ENCODE measurements around the gene GTF2IRD1. TPM values are rescaled to one million over a fixed set of nuclear protein-coding genes. Genes with fewer than 3 reads are reported as not detected.
"Not testable (repeated sequence)": the region's sequence is repeated elsewhere in the genome, so short reads cannot be mapped to it uniquely, and the experiment has no call there.

Gene GTF2IRD1
- total RNA-seq, 1 donor from 2014 or later, result 30.0 TPM

DNA sequence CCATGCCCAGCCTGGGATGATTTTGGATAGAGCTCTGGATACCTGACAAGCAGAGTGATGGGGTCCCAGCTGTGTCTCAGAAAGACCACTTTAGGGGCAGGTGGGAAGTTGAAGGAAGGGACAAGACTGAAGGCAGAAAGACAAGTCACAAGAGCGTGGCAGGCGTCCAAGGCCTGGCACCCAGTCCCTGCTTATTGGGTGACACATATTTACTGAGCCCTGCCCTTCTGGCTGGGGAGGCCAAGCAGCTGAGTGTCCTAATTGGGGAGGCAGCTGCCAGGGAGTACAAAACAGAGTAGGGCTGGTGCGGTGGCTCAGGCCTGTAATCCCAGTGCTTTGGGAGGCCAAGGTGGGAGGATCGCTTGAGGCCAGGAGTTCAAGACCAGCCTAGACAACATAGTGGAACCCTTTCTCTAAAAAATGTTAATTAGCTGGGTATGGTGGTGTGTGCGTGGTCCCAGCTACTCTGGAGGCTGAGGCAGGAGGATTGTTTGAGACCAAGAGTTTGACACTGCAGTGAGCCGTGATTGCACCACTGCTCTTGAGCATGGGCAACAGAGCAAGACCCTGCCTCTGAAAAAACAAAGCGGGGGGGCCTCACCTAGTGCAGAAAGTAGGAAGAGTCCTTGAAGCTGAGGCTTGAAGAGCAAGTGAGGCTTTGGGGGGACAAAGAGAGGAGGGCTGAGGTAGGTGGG lies 150.8 kb downstream of the GTF2IRD1 start:
- peak; percentile 67 for DNase-seq (ENCODE audit: low spot score)

- peak; percentile 49 for DNase-seq (ENCODE audit: low spot score)
Measured at GRCh38 chr7:74606101-74606908, 152.6 kb downstream of the GTF2IRD1 start.

DNA sequence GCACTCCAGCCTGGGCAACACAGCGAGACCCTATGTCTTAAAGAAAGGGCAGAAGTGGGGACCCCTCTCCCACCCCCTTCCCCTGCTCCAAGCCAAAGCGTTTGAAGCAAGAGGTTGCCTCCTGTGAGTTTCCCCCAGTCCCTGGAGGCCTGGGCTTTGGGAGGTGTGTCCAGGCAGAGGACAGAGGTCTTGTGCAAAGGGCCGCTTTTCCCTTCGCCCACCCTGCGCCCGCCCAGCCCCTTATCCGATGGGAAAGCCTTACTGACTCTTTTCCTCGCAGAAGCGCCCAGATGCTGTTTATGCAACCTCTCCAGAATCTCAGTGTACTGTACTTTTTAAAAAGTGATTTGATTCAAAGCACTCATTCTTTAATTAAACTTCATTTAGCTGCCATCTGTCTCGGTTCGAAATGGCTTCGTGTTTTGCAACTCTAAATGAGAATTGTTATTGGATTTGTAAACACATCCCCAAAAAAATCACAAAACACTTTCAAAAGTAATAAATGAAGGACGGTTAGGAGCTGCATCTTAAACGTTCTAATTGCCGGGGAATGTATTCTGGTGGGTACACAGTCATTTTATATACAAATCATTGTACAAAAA lies 153.3 kb downstream of the GTF2IRD1 start:
- DNase-seq (ENCODE audit: low spot score), result no peak

- peak; percentile 59 for DNase-seq (ENCODE audit: low spot score)
Measured at GRCh38 chr7:74612015-74612829, 158.5 kb downstream of the GTF2IRD1 start.

DNA sequence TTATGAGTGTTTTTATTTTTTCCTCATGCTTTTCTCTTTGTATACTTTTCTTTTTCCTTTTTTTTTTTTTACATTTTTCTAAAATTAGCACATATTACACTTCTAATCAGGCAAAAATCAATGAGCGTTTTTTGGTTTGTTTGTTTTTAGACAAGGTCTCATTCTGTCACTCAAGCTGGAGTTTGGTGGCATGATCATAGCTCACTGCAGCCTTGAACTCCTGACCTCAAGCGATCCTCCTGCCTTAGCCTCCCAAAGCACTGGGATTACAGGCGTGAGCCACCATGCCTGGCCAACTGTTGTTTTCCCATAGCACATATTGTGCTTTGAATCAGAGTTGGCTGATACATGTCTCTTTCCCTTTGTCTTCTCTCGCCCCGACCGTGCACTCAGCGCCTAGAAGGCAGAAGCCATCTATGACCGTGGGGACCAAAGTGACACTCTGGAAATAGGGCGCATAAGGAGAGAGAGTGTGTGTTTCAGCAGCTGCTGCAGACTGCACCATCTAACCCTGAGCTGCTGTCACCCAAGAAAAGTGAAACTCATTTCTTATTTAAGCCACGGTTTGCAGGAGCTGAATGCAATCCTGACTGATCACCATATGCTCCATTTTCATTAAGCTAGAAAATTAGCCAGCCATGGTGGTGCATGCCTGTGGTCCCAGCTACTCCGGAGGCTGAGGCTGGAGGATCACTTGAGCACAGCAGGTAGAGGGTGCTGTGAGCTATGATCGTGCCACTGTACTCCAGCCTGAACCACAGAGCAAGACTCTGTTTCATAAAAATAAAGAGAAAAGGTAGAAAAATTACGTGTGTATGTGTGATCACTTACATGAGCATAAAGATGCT lies 162.5 kb downstream of the GTF2IRD1 start:
- DNase-seq (ENCODE audit: low spot score), result no peak

DNA sequence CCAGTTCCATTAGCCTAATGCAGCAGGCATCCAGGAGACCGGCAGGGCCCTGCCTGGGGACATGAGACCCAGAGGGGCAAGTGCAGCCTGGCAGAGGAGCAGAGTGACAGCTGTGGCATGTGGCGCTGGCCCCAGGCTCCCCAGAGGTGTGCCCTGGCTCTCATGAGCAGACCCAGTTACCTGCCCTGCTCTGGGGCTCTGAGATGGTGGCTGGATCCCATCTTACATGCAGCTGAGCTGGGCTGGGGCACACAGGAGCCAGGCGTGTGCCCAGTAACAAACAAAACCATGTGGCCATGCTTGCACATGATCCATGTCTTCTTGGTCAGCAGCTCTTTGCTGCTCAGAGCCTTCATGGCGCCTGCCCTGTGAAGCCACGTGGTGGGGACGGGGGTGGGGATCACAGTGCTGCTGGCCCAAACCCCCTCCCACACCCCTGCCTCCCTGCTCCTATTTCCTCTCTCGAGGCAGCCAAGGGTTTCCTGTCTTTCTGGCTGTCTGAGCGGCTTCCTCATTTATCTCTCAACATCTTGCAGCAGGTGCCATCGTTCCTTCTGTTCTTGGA lies 163.6 kb downstream of the GTF2IRD1 start:
- peak; percentile 46 for DNase-seq (ENCODE audit: low spot score)

- no peak for DNase-seq (ENCODE audit: low spot score)
Measured at GRCh38 chr7:74619235-74619860, 165.6 kb downstream of the GTF2IRD1 start.

DNA sequence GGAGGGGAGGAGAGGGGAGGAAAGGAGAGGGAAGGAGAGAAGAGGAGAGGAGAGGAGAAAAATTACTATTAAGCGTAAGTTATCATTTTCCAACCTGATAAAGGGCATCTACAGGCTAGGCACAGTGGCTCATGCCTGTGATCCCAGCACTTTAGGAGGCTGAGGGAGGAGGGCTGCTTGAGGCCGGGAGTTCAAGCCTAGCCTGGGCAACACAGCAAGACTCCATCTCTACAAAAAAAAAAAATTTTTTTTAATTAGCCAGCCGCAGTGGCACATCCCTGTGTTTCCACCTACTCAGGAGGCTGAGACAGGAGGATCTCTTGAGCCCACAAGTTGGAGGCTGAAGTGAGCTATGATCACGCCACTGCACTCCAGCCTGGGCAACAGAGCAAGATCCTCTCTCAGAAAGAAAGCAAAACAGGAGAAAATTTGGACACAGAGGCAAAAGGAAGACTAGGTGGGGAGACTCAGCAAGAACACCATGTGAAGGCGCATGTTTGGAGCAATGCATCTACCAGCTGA lies 168.6 kb downstream of the GTF2IRD1 start:
- DNase-seq (ENCODE audit: low spot score), result no peak

DNA sequence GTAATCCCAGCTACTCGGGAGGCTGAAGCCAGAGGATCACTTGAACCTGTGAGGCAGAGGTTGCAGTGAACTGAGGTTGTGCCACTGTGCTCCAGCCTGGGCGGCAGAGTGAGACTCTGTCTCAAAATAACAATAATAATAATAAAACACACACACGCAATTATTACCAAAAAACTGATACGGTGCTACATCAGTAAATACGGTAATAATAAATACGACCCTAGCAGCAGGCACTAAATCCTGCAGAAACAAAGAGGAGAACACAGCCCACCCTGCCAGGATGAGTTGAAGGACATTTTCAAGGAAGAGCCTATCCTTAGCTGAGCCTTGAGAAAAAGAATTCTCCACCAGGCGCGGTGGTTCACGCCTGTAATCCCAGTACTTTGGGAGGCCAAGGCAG lies 169.4 kb downstream of the GTF2IRD1 start:
- no peak for DNase-seq (ENCODE audit: low spot score)

- no peak for DNase-seq (ENCODE audit: low spot score)
Measured at GRCh38 chr7:74625446-74625845, 171.7 kb downstream of the GTF2IRD1 start.

DNA sequence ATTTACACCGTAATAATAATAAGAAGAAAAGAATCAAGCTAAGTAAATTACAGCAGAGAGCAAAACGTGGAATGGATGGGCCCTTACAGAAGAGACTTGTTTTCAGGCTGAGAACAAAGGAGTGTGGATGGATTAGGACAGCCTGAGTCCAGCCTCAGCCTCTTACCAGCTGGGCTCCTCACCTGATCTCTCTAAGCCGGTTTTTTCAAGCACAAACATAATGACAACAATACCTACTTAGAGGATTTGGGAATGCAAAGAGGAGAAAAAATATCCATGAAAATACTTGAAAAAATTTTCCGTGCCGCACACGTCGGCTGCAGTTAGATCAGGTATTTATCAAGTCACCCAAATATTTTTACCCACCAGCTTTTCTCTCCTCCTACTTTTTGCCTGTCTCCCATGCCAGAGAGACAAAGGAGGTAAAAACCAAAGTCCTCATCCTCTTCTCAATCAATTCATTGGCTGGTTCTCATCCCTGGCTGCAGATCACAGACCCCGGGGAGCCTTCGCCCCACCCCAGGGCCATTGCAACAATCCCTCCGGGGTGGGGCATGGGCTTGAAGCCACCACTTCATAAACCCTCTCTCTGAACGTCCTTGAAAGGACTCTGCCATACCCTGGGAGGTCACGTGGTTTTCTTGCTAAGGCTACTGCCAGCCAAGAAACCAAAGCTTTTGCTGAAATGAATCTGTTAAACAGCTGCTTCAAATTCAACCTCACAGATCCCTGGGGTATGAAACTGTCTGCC lies 174.1 kb downstream of the GTF2IRD1 start:
- peak; percentile 53 for DNase-seq (ENCODE audit: low spot score)

GRCh38 chr7:74632505-74632904 lies 178.8 kb downstream of the GTF2IRD1 start:
- DNase-seq (ENCODE audit: low spot score), result no peak

- DNase-seq (ENCODE audit: low spot score), result no peak
Measured at GRCh38 chr7:74633451-74633921, 179.8 kb downstream of the GTF2IRD1 start.

GRCh38 chr7:74637745-74638144 lies 184.0 kb downstream of the GTF2IRD1 start:
- DNase-seq (ENCODE audit: low spot score), result no peak

DNA sequence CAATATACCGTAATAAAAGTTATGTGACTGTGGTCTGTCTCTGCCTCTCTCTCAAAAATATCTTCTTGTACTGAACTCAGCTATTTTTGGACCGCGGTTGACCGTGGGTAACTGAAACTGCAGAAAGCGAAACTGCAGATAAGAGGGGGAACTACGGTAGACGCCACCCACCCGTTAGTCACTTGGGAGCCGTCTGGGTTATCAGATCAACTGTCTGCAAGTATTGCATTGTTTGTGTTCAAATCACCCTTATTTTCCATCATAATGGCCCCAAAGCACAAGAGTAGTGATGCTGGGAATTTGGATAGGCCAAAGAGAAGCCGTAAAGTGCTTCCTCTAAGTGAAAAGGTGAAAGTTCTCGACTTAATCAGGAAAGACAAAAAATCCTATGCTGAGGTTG lies 196.3 kb downstream of the GTF2IRD1 start:
- DNase-seq (ENCODE audit: low spot score), result not testable (repeated sequence)

- DNase-seq (ENCODE audit: low spot score), result not testable (repeated sequence)
Measured at GRCh38 chr7:74650493-74651132, 196.9 kb downstream of the GTF2IRD1 start.

- DNase-seq (ENCODE audit: low spot score), result not testable (repeated sequence)
Measured at GRCh38 chr7:74651133-74651504, 197.4 kb downstream of the GTF2IRD1 start.
